ENCODE measurements around the gene KCNQ5. TPM values are rescaled to one million over a fixed set of nuclear protein-coding genes. Genes with fewer than 3 reads are reported as not detected.
A peak's percentile ranks its signal among the peaks of the same experiment; 100 is the strongest.

KCNQ5 gene
- polyA plus RNA-seq, 1 donor (not counting 4 experiments of a cell fraction or from before 2014, with no cell fraction given) = 3.4 TPM

- TF ChIP-seq CTCF (optimal IDR thresholded peaks at IDR 0.05 in 1 of 3, IDR thresholded peaks at IDR 0.05 in 1 of 3, conservative IDR thresholded peaks at IDR 0.05 in 1 of 3; ENCODE audit: extremely low read depth in 1 of 3, insufficient read depth in 2 of 3, low read length in 3 of 3) = no peak
- no peak for TF ChIP-seq EZH2 (IDR thresholded peaks at IDR 0.05; ENCODE audit: low read length)
- H3K4me1 ChIP-seq (ENCODE audit: control insufficient read depth, extremely low read depth, insufficient read depth, low read length) = peaks cover 21% of the 10 kb centered on the region
- dilution Hi-C loops (cut with MboI; ENCODE audit: extremely low pct_ligation_motif_present, low sequenced_read_pairs) = no loop called here
- no peak overlapping the region for H3K27ac ChIP-seq (ENCODE audit: control insufficient read depth, insufficient read depth, low read length)
- FAIRE-seq = peak; percentile 80
- H3K4me3 ChIP-seq (ENCODE audit: control insufficient read depth in 2 of 3, extremely low read depth in 1 of 3, insufficient read depth in 2 of 3, low read depth in 1 of 3, low read length in 3 of 3) = no peak overlapping the region
- peak overlapping the region; percentile 9 for H3K4me2 ChIP-seq (ENCODE audit: control insufficient read depth, extremely low read depth, insufficient read depth, low read depth, low read length)
- H3K27me3 ChIP-seq (ENCODE audit: control insufficient read depth, extremely low read depth, insufficient read depth, low read length) = no peaks in the 10 kb centered on the region
- H3K9me3 ChIP-seq (ENCODE audit: control insufficient read depth, low read depth, low read length) = no peaks in the 10 kb centered on the region
- no peaks in the 10 kb centered on the region for H3K79me2 ChIP-seq (ENCODE audit: control insufficient read depth, insufficient read depth, low read length)
- H2AFZ ChIP-seq (ENCODE audit: control insufficient read depth, low read length) = peak overlapping the region; percentile 22
- no peaks in the 10 kb centered on the region for H3K36me3 ChIP-seq (ENCODE audit: control insufficient read depth in 2 of 2, extremely low read depth in 1 of 2, insufficient read depth in 2 of 2, low read length in 2 of 2)
- H3K9ac ChIP-seq (ENCODE audit: control insufficient read depth, extremely low read depth, insufficient read depth, low read length) = no peak overlapping the region
- no peaks in the 10 kb centered on the region for H3K9me1 ChIP-seq (ENCODE audit: control insufficient read depth, extremely low read depth, insufficient read depth, low read length)
- DNase-seq (ENCODE audit: low read depth, low spot score) = no peak
- no peaks in the 10 kb centered on the region for H4K20me1 ChIP-seq (ENCODE audit: control insufficient read depth, extremely low read depth, insufficient read depth, low read length)
Observed at GRCh38 chr6:72865467-72865866, 243.6 kb downstream of the KCNQ5 start.

GRCh38 chr6:72869621-72870020 is 247.8 kb downstream of the KCNQ5 start:
- Histone ChIP-seq H3K27me3 (ENCODE audit: control insufficient read depth, extremely low read depth, insufficient read depth, low read length) (no peaks in the 10 kb centered on the region), H3K36me3 (ENCODE audit: control insufficient read depth in 2 of 2, extremely low read depth in 1 of 2, insufficient read depth in 2 of 2, low read length in 2 of 2) (no peaks in the 10 kb centered on the region), H3K4me1 (ENCODE audit: control insufficient read depth, extremely low read depth, insufficient read depth, low read length) (peaks cover 8% of the 10 kb centered on the region), H4K20me1 (ENCODE audit: control insufficient read depth, extremely low read depth, insufficient read depth, low read length) (no peaks in the 10 kb centered on the region), H3K9me3 (ENCODE audit: control insufficient read depth, low read depth, low read length) (no peaks in the 10 kb centered on the region), H3K79me2 (ENCODE audit: control insufficient read depth, insufficient read depth, low read length) (no peaks in the 10 kb centered on the region), H3K9ac (ENCODE audit: control insufficient read depth, extremely low read depth, insufficient read depth, low read length) (no peak overlapping the region), H2AFZ (ENCODE audit: control insufficient read depth, low read length) (no peak overlapping the region), H3K4me3 (ENCODE audit: control insufficient read depth in 2 of 3, extremely low read depth in 1 of 3, insufficient read depth in 2 of 3, low read depth in 1 of 3, low read length in 3 of 3) (no peak overlapping the region), H3K4me2 (ENCODE audit: control insufficient read depth, extremely low read depth, insufficient read depth, low read depth, low read length) (no peak overlapping the region), H3K9me1 (ENCODE audit: control insufficient read depth, extremely low read depth, insufficient read depth, low read length) (no peaks in the 10 kb centered on the region), H3K27ac (ENCODE audit: control insufficient read depth, insufficient read depth, low read length) (no peak overlapping the region)
- TF ChIP-seq CTCF (optimal IDR thresholded peaks at IDR 0.05 in 1 of 3, IDR thresholded peaks at IDR 0.05 in 1 of 3, conservative IDR thresholded peaks at IDR 0.05 in 1 of 3; ENCODE audit: extremely low read depth in 1 of 3, insufficient read depth in 2 of 3, low read length in 3 of 3) (no peak), EZH2 (IDR thresholded peaks at IDR 0.05; ENCODE audit: low read length) (no peak)
- dilution Hi-C loops (cut with MboI; ENCODE audit: extremely low pct_ligation_motif_present, low sequenced_read_pairs) = no loop called here
- no peak for DNase-seq (ENCODE audit: low read depth, low spot score)
- FAIRE-seq = no peak

Measured in keratinocyte (primary cell).